ENCODE data around the gene LMBR1.

The LMBR1 gene

GRCh38 chr7:156693627-156694026 lies 199.4 kb downstream of the LMBR1 start:
- DNase-seq (ENCODE audit: low read depth in 3 of 3): no peak

- no peak for DNase-seq (ENCODE audit: low read depth in 3 of 3)
Observed at GRCh38 chr7:156692849-156693248, 200.1 kb downstream of the LMBR1 start.

GRCh38 chr7:156691764-156692163 lies 201.2 kb downstream of the LMBR1 start:
- no peak for DNase-seq (ENCODE audit: low read depth in 3 of 3)

- DNase-seq (ENCODE audit: low read depth in 3 of 3): no peak
Observed at GRCh38 chr7:156684661-156685060, 208.3 kb downstream of the LMBR1 start.

GRCh38 chr7:156684251-156684650 lies 208.7 kb downstream of the LMBR1 start:
- DNase-seq (ENCODE audit: low read depth in 3 of 3): no peak

- DNase-seq (ENCODE audit: low read depth in 3 of 3): no peak
Observed at GRCh38 chr7:156682928-156683327, 210.1 kb downstream of the LMBR1 start.

- no peak for DNase-seq (ENCODE audit: low read depth in 3 of 3)
Observed at GRCh38 chr7:156680281-156680680, 212.7 kb downstream of the LMBR1 start.

- no peak for DNase-seq (ENCODE audit: low read depth in 3 of 3)
Observed at GRCh38 chr7:156677374-156678054, 215.5 kb downstream of the LMBR1 start.

- no peak for DNase-seq (ENCODE audit: low read depth in 3 of 3)
Observed at GRCh38 chr7:156676263-156676662, 216.7 kb downstream of the LMBR1 start.

- DNase-seq (ENCODE audit: low read depth in 3 of 3): no peak
Observed at GRCh38 chr7:156675721-156676120, 217.3 kb downstream of the LMBR1 start.

GRCh38 chr7:156673902-156674301 lies 219.1 kb downstream of the LMBR1 start:
- DNase-seq (ENCODE audit: low read depth in 3 of 3): no peak

- no peak for DNase-seq (ENCODE audit: low read depth in 3 of 3)
Observed at GRCh38 chr7:156673454-156673853, 219.5 kb downstream of the LMBR1 start.

GRCh38 chr7:156669035-156669828 lies 223.8 kb downstream of the LMBR1 start:
- DNase-seq (ENCODE audit: low read depth in 3 of 3): no peak

- no peak for DNase-seq (ENCODE audit: low read depth in 3 of 3)
Observed at GRCh38 chr7:156668130-156668741, 224.7 kb downstream of the LMBR1 start.

GRCh38 chr7:156667110-156667426 lies 225.9 kb downstream of the LMBR1 start:
- DNase-seq (ENCODE audit: low read depth in 3 of 3): no peak

GRCh38 chr7:156666368-156667109 lies 226.4 kb downstream of the LMBR1 start:
- DNase-seq (ENCODE audit: low read depth in 3 of 3): no peak

- DNase-seq (ENCODE audit: low read depth in 3 of 3): no peak
Observed at GRCh38 chr7:156665101-156665500, 227.9 kb downstream of the LMBR1 start.

GRCh38 chr7:156662277-156662676 lies 230.7 kb downstream of the LMBR1 start:
- DNase-seq (ENCODE audit: low read depth in 3 of 3): no peak

- no peak for DNase-seq (ENCODE audit: low read depth in 3 of 3)
Observed at GRCh38 chr7:156661637-156662036, 231.3 kb downstream of the LMBR1 start.

GRCh38 chr7:156659961-156660360 lies 233.0 kb downstream of the LMBR1 start:
- no peak for DNase-seq (ENCODE audit: low read depth in 3 of 3)

- no peak for DNase-seq (ENCODE audit: low read depth in 3 of 3)
Observed at GRCh38 chr7:156659203-156659602, 233.8 kb downstream of the LMBR1 start.

GRCh38 chr7:156657681-156658080 lies 235.3 kb downstream of the LMBR1 start:
- no peak for DNase-seq (ENCODE audit: low read depth in 3 of 3)
